OCI-LY1 (cell line): Measurements from ENCODE around the gene TCL1B.

Experiments used
- EZH2 ChIP-seq: fragments of 200-600 bp; sonication (generic), shearing (Covaris generic); IDR thresholded peaks from 2 replicates; pipeline ENCODE4 v1.8.0; 2017; ENCODE audit warnings: borderline replicate concordance, mixed run types, mild to moderate bottlenecking, antibody characterized with exemption, low read length, moderate library complexity, mixed read lengths
- TF ChIP-seq, protein P1 (sequence below): fragments of 200-600 bp; sonication (generic), shearing (Covaris generic); IDR thresholded peaks from 2 replicates; pipeline ENCODE4 v1.5.1; 2017; ENCODE audit warnings: mild to moderate bottlenecking, antibody characterized with exemption, low read length, moderate library complexity, mixed read lengths

DNA sequence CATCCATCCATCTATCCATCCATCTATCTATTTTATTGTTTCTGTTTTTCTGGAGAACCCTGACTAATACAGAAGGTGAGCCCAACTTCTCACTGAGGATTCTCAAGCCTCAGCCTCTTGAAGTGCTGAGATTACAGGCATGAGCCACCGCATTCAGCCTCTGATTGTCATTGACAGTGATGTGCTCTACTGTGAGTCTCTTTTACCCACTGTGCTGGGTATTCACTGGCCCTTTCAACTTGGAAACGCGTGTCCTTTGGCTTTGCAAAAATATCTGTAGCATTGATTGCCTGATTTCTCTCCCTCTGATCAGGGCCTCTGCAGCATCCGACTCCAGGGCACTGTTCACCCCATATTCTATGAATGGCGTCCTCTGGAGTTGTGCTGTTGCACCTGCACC lies 29.6 kb upstream of the TCL1B start:
- TF ChIP-seq, protein P1, sequence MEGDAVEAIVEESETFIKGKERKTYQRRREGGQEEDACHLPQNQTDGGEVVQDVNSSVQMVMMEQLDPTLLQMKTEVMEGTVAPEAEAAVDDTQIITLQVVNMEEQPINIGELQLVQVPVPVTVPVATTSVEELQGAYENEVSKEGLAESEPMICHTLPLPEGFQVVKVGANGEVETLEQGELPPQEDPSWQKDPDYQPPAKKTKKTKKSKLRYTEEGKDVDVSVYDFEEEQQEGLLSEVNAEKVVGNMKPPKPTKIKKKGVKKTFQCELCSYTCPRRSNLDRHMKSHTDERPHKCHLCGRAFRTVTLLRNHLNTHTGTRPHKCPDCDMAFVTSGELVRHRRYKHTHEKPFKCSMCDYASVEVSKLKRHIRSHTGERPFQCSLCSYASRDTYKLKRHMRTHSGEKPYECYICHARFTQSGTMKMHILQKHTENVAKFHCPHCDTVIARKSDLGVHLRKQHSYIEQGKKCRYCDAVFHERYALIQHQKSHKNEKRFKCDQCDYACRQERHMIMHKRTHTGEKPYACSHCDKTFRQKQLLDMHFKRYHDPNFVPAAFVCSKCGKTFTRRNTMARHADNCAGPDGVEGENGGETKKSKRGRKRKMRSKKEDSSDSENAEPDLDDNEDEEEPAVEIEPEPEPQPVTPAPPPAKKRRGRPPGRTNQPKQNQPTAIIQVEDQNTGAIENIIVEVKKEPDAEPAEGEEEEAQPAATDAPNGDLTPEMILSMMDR, result peak; percentile 19; the same call in 1 of the 2 replicates
- TF ChIP-seq EZH2, result no peak
